Fibroblast of lung (primary cell): ENCODE results near the gene KIF26A.

Experiments
- EZH2 ChIP-seq: IDR thresholded peaks from 2 replicates; pipeline ENCODE4 v1.5.1; 2012; ENCODE audit warnings: low read length, control low read depth, mild to moderate bottlenecking; ENCODE audit errors: missing control alignments
- TF ChIP-seq, protein P1 (sequence below), 2 donors: IDR thresholded peaks in 1 of 2; conservative IDR thresholded peaks in 1 of 2; 1 replicate in 1 of 2; 2 replicates in 1 of 2; pipeline ENCODE4 v1.5.1; 2011 to 2012; ENCODE audit warnings: low read length in 2 of 2, control low read depth in 1 of 2, inconsistent platforms in 1 of 2, low read depth in 1 of 2, mild to moderate bottlenecking in 1 of 2

DNA sequence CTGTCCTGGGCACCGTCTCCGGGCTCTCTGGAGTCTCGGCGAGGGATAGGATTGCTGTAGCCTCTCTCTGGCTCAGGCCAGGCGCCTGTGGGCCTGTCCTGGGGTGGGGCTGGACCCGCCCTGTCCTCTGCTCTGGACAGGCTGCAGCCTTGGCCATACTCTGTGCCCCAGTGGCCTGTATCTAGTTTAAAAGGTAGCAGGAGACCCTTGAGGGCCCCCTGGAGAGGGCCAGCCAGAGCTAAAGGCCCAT is 1.8 kb downstream of the KIF26A start:
- TF ChIP-seq, protein P1, sequence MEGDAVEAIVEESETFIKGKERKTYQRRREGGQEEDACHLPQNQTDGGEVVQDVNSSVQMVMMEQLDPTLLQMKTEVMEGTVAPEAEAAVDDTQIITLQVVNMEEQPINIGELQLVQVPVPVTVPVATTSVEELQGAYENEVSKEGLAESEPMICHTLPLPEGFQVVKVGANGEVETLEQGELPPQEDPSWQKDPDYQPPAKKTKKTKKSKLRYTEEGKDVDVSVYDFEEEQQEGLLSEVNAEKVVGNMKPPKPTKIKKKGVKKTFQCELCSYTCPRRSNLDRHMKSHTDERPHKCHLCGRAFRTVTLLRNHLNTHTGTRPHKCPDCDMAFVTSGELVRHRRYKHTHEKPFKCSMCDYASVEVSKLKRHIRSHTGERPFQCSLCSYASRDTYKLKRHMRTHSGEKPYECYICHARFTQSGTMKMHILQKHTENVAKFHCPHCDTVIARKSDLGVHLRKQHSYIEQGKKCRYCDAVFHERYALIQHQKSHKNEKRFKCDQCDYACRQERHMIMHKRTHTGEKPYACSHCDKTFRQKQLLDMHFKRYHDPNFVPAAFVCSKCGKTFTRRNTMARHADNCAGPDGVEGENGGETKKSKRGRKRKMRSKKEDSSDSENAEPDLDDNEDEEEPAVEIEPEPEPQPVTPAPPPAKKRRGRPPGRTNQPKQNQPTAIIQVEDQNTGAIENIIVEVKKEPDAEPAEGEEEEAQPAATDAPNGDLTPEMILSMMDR (conservative IDR thresholded peaks at IDR 0.05 in 1 of 2, IDR thresholded peaks at IDR 0.05 in 1 of 2; ENCODE audit: low read depth in 1 of 2, low read length in 2 of 2), result no peak
- no peak for TF ChIP-seq EZH2
